HCT116 (cell line): Measurements from ENCODE around the gene FAM131A. TPM values are rescaled to one million over a fixed set of nuclear protein-coding genes. Genes with fewer than 3 reads are reported as not detected.

ENCODE experiments used
- ATAC-seq: fragments of 200-7000 bp; cut with Tn5 transposase; 2 replicates; pipeline ENCODE4 v1.9.1; 2020; ENCODE audit warnings: mild to moderate bottlenecking, moderate library complexity
- BruUV-seq: library from RNA; stranded (reverse); fragments of 400-500 nt; replicated peaks from 2 replicates; lab custom pipeline; 2021; lab: Mats Ljungman, UMichigan
- CTCF ChIA-PET: fragments of 300-600 bp; sonication (Branson Sonifier 250); formaldehyde crosslinking; loops from one replicate; lab custom pipeline; 2021; ENCODE audit warnings: antibody characterized with exemption; lab: Charles Lee
- POLR2A ChIA-PET: fragments of 300-600, 350-600 bp; sonication (Branson Sonifier 250); formaldehyde crosslinking; loops from one replicate; lab custom pipeline; 2021; ENCODE audit warnings: antibody characterized with exemption; lab: Charles Lee
- RAD21 ChIA-PET, 2 experiments: fragments of 300-600 bp; sonication (Branson Sonifier 250); formaldehyde crosslinking; loops; one replicate each; lab custom pipeline; 2023; ENCODE audit warnings: low total read pairs in 2 of 2; ENCODE audit not compliant: uncharacterized antibody in 2 of 2, unreplicated experiment in 2 of 2, low non-redundant PET in 1 of 2; lab: Charles Lee
- DNase-seq: peaks from one replicate; pipeline ENCODE4 v3.0.0-alpha.2; 2010; ENCODE audit warnings: low read depth, low spot score
- H2AFZ ChIP-seq: fragments of 200-600 bp; shearing (Covaris generic), sonication (generic); 2 replicates; pipeline ENCODE4 v1.6.1; 2017; ENCODE audit warnings: low read depth, mixed run types, mixed read lengths, antibody characterized with exemption, low read length; ENCODE audit not compliant: poor library complexity, severe bottlenecking
- H3K27ac ChIP-seq: 2 replicates; pipeline ENCODE4 v1.5.1; 2012; ENCODE audit warnings: low read depth, low read length
- H3K27me3 ChIP-seq: fragments of 200-600 bp; sonication (generic); 2 replicates; pipeline ENCODE4 v1.6.1; 2016; ENCODE audit warnings: mixed run types, low read length, mixed read lengths; ENCODE audit not compliant: insufficient read depth
- H3K36me3 ChIP-seq, 2 experiments: fragments of 200-500 bp in 1 of 2; fragments of 200-600 bp in 1 of 2; sonication (Bioruptor generic) in 1 of 2; sonication (generic) in 1 of 2; 2 replicates each; pipeline versions ENCODE4 v1.5.1 to v1.6.1; 2014 to 2016; ENCODE audit warnings: low read length in 2 of 2, inconsistent platforms in 1 of 2, mixed read lengths in 1 of 2, mixed run types in 1 of 2; ENCODE audit not compliant: insufficient read depth in 2 of 2, control insufficient read depth in 1 of 2
- H3K4me1 ChIP-seq, 2 experiments: fragments of 200-600 bp in 1 of 2; sonication (generic) in 1 of 2; 2 replicates each; pipeline versions ENCODE4 v1.5.1 to v1.6.1; 2012 to 2017; ENCODE audit warnings: low read length in 2 of 2, inconsistent platforms in 1 of 2, mild to moderate bottlenecking in 1 of 2, mixed read lengths in 1 of 2, mixed run types in 1 of 2, moderate library complexity in 1 of 2; ENCODE audit not compliant: insufficient read depth in 2 of 2, control insufficient read depth in 1 of 2
- H3K4me2 ChIP-seq: fragments of 200-600 bp; sonication (generic); 2 replicates; pipeline ENCODE4 v1.6.1; 2017; ENCODE audit warnings: mixed run types, low read length, mixed read lengths
- H3K4me3 ChIP-seq, 2 experiments: fragments of 200-600 bp in 1 of 2; sonication (generic) in 1 of 2; replicated peaks in 1 of 2; 2 replicates each; pipeline ENCODE4 v1.5.1; 2011 to 2016; ENCODE audit warnings: low read length in 2 of 2, control low read depth in 1 of 2, low read depth in 1 of 2, mild to moderate bottlenecking in 1 of 2, mixed read lengths in 1 of 2, mixed run types in 1 of 2
- H3K79me2 ChIP-seq: fragments of 200-600 bp; sonication (generic); 2 replicates; pipeline ENCODE4 v1.6.1; 2017; ENCODE audit warnings: mild to moderate bottlenecking, mixed run types, low read length, moderate library complexity, mixed read lengths; ENCODE audit not compliant: insufficient read depth
- H3K9ac ChIP-seq: fragments of 200-600 bp; sonication (generic); 2 replicates; pipeline ENCODE4 v1.6.1; 2016; ENCODE audit warnings: low read length, mixed read lengths
- H3K9me2 ChIP-seq: fragments of 200-600 bp; sonication (generic), shearing (Covaris generic); 2 replicates; pipeline ENCODE4 v1.6.1; 2017; ENCODE audit warnings: mixed run types, mild to moderate bottlenecking, moderate library complexity; ENCODE audit not compliant: insufficient read depth
- H3K9me3 ChIP-seq, 2 experiments: fragments of 200-500 bp in 1 of 2; fragments of 200-600 bp in 1 of 2; sonication (Bioruptor generic) in 1 of 2; sonication (generic) in 1 of 2; 2 replicates each; pipeline ENCODE4 v1.6.1; 2014 to 2017; ENCODE audit warnings: low read length in 2 of 2, mixed read lengths in 2 of 2, inconsistent platforms in 1 of 2, low read depth in 1 of 2, mild to moderate bottlenecking in 1 of 2, mixed run types in 1 of 2, moderate library complexity in 1 of 2; ENCODE audit not compliant: control insufficient read depth in 1 of 2, insufficient read depth in 1 of 2
- H4K20me1 ChIP-seq: fragments of 200-600 bp; sonication (generic), shearing (Covaris generic); 2 replicates; pipeline ENCODE4 v1.6.1; 2017; ENCODE audit warnings: mixed run types, mild to moderate bottlenecking, moderate library complexity; ENCODE audit not compliant: insufficient read depth
- CBX3 ChIP-seq: IDR thresholded peaks from 2 replicates; pipeline ENCODE4 v1.6.1; 2012; ENCODE audit warnings: low read depth
- CEBPB ChIP-seq: IDR thresholded peaks from 2 replicates; pipeline ENCODE4 v1.6.1; 2012; ENCODE audit warnings: low read depth
- CTCF ChIP-seq, 3 experiments: fragments of 200-600 bp in 1 of 3; sonication (generic) in 1 of 3; IDR thresholded peaks in 2 of 3; conservative IDR thresholded peaks in 1 of 3; 2 replicates each; pipeline ENCODE4 v1.5.1; 2012 to 2017; ENCODE audit warnings: low read depth in 2 of 3, low read length in 2 of 3, antibody characterized with exemption in 1 of 3, borderline replicate concordance in 1 of 3, control low read depth in 1 of 3, mild to moderate bottlenecking in 1 of 3, mixed read lengths in 1 of 3, mixed run types in 1 of 3, moderate library complexity in 1 of 3; ENCODE audit not compliant: insufficient read depth in 1 of 3
- EGR1 ChIP-seq: IDR thresholded peaks from 2 replicates; pipeline ENCODE4 v1.6.1; 2012; ENCODE audit warnings: low read depth
- ELF1 ChIP-seq: IDR thresholded peaks from 2 replicates; pipeline ENCODE4 v1.6.1; 2012; ENCODE audit warnings: low read depth, borderline replicate concordance
- EZH2phosphoT487 ChIP-seq: fragments of 200-600 bp; IDR thresholded peaks from 2 replicates; pipeline ENCODE4 v1.6.1; 2018; ENCODE audit warnings: antibody characterized with exemption, borderline replicate concordance
- FOSL1 ChIP-seq: IDR thresholded peaks from 2 replicates; pipeline ENCODE4 v1.6.1; 2012; ENCODE audit warnings: low read depth
- JUND ChIP-seq: IDR thresholded peaks from 2 replicates; pipeline ENCODE4 v1.6.1; 2012
- POLR2A ChIP-seq: IDR thresholded peaks from 2 replicates; pipeline ENCODE4 v1.7.0; 2011; ENCODE audit warnings: borderline replicate concordance; ENCODE audit not compliant: insufficient read depth, insufficient read length; ENCODE audit errors: extremely low read depth
- SIN3A ChIP-seq: IDR thresholded peaks from 2 replicates; pipeline ENCODE4 v1.6.1; 2012; ENCODE audit warnings: low read depth
- SP1 ChIP-seq: IDR thresholded peaks from 2 replicates; pipeline ENCODE4 v1.6.1; 2012; ENCODE audit warnings: low read depth
- YY1 ChIP-seq: IDR thresholded peaks from 2 replicates; pipeline ENCODE4 v1.6.1; 2011; ENCODE audit warnings: low read length, low read depth, moderate library complexity, mild to moderate bottlenecking; ENCODE audit not compliant: insufficient replicate concordance; ENCODE audit errors: extremely low read depth
- ZBTB33 ChIP-seq: IDR thresholded peaks from 2 replicates; pipeline ENCODE4 v1.6.1; 2011; ENCODE audit warnings: mild to moderate bottlenecking, low read length, moderate library complexity; ENCODE audit not compliant: insufficient replicate concordance; ENCODE audit errors: extremely low read depth
- ZFX ChIP-seq: fragments of 450-650 bp; IDR thresholded peaks from 2 replicates; pipeline ENCODE4 v1.6.1; 2017
- intact Hi-C: fragments of 100-400 bp; cut with micrococcal nuclease; formaldehyde crosslinking; loops from 2 replicates; pipeline ENCODE4 v1.10.0; 2022
- total RNA-seq: library from RNA; stranded (reverse); gene quantifications from one replicate; pipeline ENCODE4 v1.2.1, GENCODE V29; 2021; ENCODE audit not compliant: unreplicated experiment

FAM131A gene
- total RNA-seq, 1 experiment from 2014 or later, result 17.8 TPM

- ChIA-PET RAD21 (no interaction called here), POLR2A (no interaction called here), CTCF (no interaction called here)
- Histone ChIP-seq H3K36me3 (peaks cover 5 to 7% of the 10 kb centered on the region in 2 experiments; a peak in 2 of 4 replicates), H3K9me3 (no peaks in the 10 kb centered on the region), H3K9me2 (no peaks in the 10 kb centered on the region), H3K4me3 (no peak overlapping the region), H3K27ac (no peak overlapping the region), H3K4me2 (no peak overlapping the region), H4K20me1 (no peaks in the 10 kb centered on the region), H3K4me1 (peaks cover 9 to 14% of the 10 kb centered on the region in 2 experiments), H3K9ac (no peak overlapping the region), H2AFZ (no peak overlapping the region), H3K79me2 (no peaks in the 10 kb centered on the region), H3K27me3 (no peaks in the 10 kb centered on the region)
- intact Hi-C loops, result no loop called here
- DNase-seq (no peak), ATAC-seq (no peak)
- no TSS peak for BruUV-seq
- TF ChIP-seq POLR2A (no peak), JUND (no peak), ZFX (no peak), ZBTB33 (no peak)
Measured at GRCh38 chr3:184348057-184348382, 10.6 kb downstream of the FAM131A start.

GRCh38 chr3:184349563-184350470, 12.4 kb downstream of the FAM131A start:
- POLR2A ChIA-PET, result no interaction called here
- CTCF ChIA-PET, result no interaction called here
- intact Hi-C loops, result no loop called here

More at GRCh38 chr3:184349563-184350470, 12.4 kb downstream of the FAM131A start:
- no peaks in the 10 kb centered on the region for H3K9me3 ChIP-seq
- no peak overlapping the region for H3K4me2 ChIP-seq
- H2AFZ ChIP-seq, result no peak overlapping the region
- no peaks in the 10 kb centered on the region for H4K20me1 ChIP-seq
- H3K9ac ChIP-seq, result no peak overlapping the region
- H3K79me2 ChIP-seq, result no peaks in the 10 kb centered on the region
- no peak overlapping the region for H3K4me3 ChIP-seq
- DNase-seq (no peak), ATAC-seq (no peak)
- no peak for TF ChIP-seq ELF1
- TF ChIP-seq CEBPB, result no peak
- TF ChIP-seq EZH2phosphoT487, result no peak
- TF ChIP-seq CTCF (IDR thresholded peaks at IDR 0.05 in 2 of 3, conservative IDR thresholded peaks at IDR 0.05 in 1 of 3; ENCODE audit: borderline replicate concordance in 1 of 3, insufficient read depth in 1 of 3, low read depth in 2 of 3, low read length in 2 of 3), result no peak
- no peak for TF ChIP-seq SIN3A
- no peak for TF ChIP-seq FOSL1
- no peak for TF ChIP-seq CBX3
- no peak for TF ChIP-seq SP1
- no peak for TF ChIP-seq ZFX
- TF ChIP-seq EGR1, result no peak
- no peak for TF ChIP-seq YY1
- peaks cover 9 to 17% of the 10 kb centered on the region in 2 experiments for H3K4me1 ChIP-seq
- no peak overlapping the region for H3K27ac ChIP-seq
- peaks cover 6 to 7% of the 10 kb centered on the region in 2 experiments; a peak in 2 of 4 replicates for H3K36me3 ChIP-seq
- no peaks in the 10 kb centered on the region for H3K9me2 ChIP-seq
- H3K27me3 ChIP-seq, result no peaks in the 10 kb centered on the region
- no TSS peak for BruUV-seq
- RAD21 ChIA-PET, result no interaction called here
